HepG2 (cell line): ENCODE results near the gene KLC3.

Source experiments
- EZH2 ChIP-seq: conservative IDR thresholded peaks from 2 replicates; pipeline ENCODE4 v1.6.1; 2012; ENCODE audit warnings: mild to moderate bottlenecking, low read depth, low read length, moderate library complexity
- GTF2F1 ChIP-seq: fragments of 150-350 bp; IDR thresholded peaks from 2 replicates; pipeline ENCODE4 v1.6.1; 2014; ENCODE audit warnings: low read length
- MAFF ChIP-seq: IDR thresholded peaks from 2 replicates; pipeline ENCODE4 v1.6.1; 2011; ENCODE audit warnings: low read depth, low read length, improper control_type of control experiment
- POLR2A ChIP-seq, 2 experiments: IDR thresholded peaks; 2 replicates each; pipeline ENCODE4 v1.6.1; 2011; ENCODE audit warnings: low read depth in 2 of 2, low read length in 2 of 2, mild to moderate bottlenecking in 1 of 2, moderate library complexity in 1 of 2; ENCODE audit not compliant: insufficient read depth in 1 of 2
- POLR2AphosphoS5 ChIP-seq: IDR thresholded peaks from 2 replicates; pipeline ENCODE4 v1.6.1; 2012; ENCODE audit warnings: low read depth, low read length
- PPARG ChIP-seq: conservative IDR thresholded peaks from 2 replicates; pipeline ENCODE4 v1.6.1; 2016; ENCODE audit warnings: missing biosample characterization, missing genetic modification reagents
- SALL1 ChIP-seq: sonication (generic); formaldehyde crosslinking; IDR thresholded peaks from 2 replicates; pipeline ENCODE4 v1.8.0; 2022; ENCODE audit warnings: mild to moderate bottlenecking, missing genetic modification reagents
- STAT6 ChIP-seq: sonication (generic); formaldehyde crosslinking; IDR thresholded peaks from 2 replicates; pipeline ENCODE4 v1.4.0; 2020; ENCODE audit warnings: missing genetic modification reagents, mild to moderate bottlenecking, borderline replicate concordance
- TGIF2 ChIP-seq: IDR thresholded peaks from 2 replicates; pipeline ENCODE4 v1.6.1; 2016; ENCODE audit warnings: control low read depth, missing compliant biosample characterization
- TP53 ChIP-seq: sonication (generic); formaldehyde crosslinking; conservative IDR thresholded peaks from 2 replicates; pipeline ENCODE4 v1.4.0; 2020; ENCODE audit warnings: missing genetic modification reagents
- ZNF331 ChIP-seq: sonication (generic); formaldehyde crosslinking; IDR thresholded peaks from 2 replicates; pipeline ENCODE4 v1.4.0; 2020; ENCODE audit warnings: missing genetic modification reagents
- TF ChIP-seq, protein P1 (sequence below): sonication (generic); formaldehyde crosslinking; IDR thresholded peaks from 2 replicates; pipeline ENCODE4 v1.5.0; 2020; ENCODE audit warnings: mild to moderate bottlenecking, missing genetic modification reagents
- TF ChIP-seq, protein P2 (sequence below): sonication (generic); formaldehyde crosslinking; IDR thresholded peaks from 2 replicates; pipeline ENCODE4 v1.4.0; 2020; ENCODE audit warnings: missing genetic modification reagents

DNA sequence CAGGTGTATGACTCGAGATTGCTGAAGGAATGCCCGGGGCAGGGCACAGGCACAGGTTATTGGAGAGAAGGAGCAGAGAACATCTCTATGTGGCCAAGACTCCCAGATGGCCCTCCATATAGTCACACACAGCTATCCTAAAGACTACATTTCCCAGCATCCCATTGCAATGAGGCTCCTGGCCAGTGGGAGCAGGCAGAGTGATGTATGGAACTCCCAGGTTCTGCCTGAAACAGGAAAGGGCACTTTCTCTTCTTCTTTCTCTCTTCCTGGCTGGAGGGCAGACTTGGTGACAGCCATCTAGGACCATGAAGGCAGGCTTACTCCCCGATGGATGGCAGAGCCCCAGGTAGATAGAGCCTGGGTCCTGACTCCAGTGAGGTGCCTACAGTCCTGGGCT, 50.8 kb downstream of the KLC3 start:
- TF ChIP-seq EZH2 (no peak), POLR2AphosphoS5 (no peak), SALL1 (CRISPR knock-in tag) (no peak), TGIF2 (CRISPR knock-in tag) (no peak), STAT6 (no peak), ZNF331 (CRISPR knock-in tag) (no peak), POLR2A (IDR thresholded peaks at IDR 0.05; ENCODE audit: insufficient read depth in 1 of 2, low read depth in 2 of 2, low read length in 2 of 2) (no peak), GTF2F1 (no peak), MAFF (no peak), TP53 (CRISPR knock-in tag) (no peak), PPARG (CRISPR knock-in tag) (no peak)
- TF ChIP-seq, protein P1, sequence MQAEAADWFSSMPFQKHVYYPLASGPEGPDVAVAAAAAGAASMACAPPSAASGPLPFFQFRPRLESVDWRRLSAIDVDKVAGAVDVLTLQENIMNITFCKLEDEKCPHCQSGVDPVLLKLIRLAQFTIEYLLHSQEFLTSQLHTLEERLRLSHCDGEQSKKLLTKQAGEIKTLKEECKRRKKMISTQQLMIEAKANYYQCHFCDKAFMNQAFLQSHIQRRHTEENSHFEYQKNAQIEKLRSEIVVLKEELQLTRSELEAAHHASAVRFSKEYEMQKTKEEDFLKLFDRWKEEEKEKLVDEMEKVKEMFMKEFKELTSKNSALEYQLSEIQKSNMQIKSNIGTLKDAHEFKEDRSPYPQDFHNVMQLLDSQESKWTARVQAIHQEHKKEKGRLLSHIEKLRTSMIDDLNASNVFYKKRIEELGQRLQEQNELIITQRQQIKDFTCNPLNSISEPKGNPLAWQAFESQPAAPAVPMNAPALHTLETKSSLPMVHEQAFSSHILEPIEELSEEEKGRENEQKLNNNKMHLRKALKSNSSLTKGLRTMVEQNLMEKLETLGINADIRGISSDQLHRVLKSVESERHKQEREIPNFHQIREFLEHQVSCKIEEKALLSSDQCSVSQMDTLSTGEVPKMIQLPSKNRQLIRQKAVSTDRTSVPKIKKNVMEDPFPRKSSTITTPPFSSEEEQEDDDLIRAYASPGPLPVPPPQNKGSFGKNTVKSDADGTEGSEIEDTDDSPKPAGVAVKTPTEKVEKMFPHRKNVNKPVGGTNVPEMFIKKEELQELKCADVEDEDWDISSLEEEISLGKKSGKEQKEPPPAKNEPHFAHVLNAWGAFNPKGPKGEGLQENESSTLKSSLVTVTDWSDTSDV (CRISPR knock-in tag), result no peak
- TF ChIP-seq, protein P2, sequence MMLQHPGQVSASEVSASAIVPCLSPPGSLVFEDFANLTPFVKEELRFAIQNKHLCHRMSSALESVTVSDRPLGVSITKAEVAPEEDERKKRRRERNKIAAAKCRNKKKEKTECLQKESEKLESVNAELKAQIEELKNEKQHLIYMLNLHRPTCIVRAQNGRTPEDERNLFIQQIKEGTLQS (CRISPR knock-in tag), result no peak
